GM18508 (cell line): Measurements from ENCODE around the gene TRIM33.
A peak's percentile ranks its signal among the peaks of the same experiment; 100 is the strongest.
"Not testable (repeated sequence)": the region's sequence is repeated elsewhere in the genome, so short reads cannot be mapped to it uniquely, and the experiment has no call there.

Experiments
- ATAC-seq: cut with Tn5 transposase; IDR thresholded peaks from one replicate; pipeline ENCODE4 v1.9.1; 2021; ENCODE audit warnings: moderate number of reproducible peaks; ENCODE audit not compliant: insufficient read depth, unreplicated experiment

The TRIM33 gene

GRCh38 chr1:114512595-114513280 is 1.7 kb upstream of the TRIM33 start:
- ATAC-seq = no peak

- peak; percentile 20 for ATAC-seq
Measured at GRCh38 chr1:114510274-114511031, 550 bp downstream of the TRIM33 start.

- no peak for ATAC-seq
Measured at GRCh38 chr1:114509596-114510273, 1.3 kb downstream of the TRIM33 start.

GRCh38 chr1:114508386-114508898 is 2.6 kb downstream of the TRIM33 start:
- no peak for ATAC-seq

GRCh38 chr1:114507513-114507912 is 3.5 kb downstream of the TRIM33 start:
- no peak for ATAC-seq

GRCh38 chr1:114505148-114505561 is 5.8 kb downstream of the TRIM33 start:
- no peak for ATAC-seq

GRCh38 chr1:114503916-114504422 is 7.0 kb downstream of the TRIM33 start:
- no peak for ATAC-seq

- ATAC-seq = no peak
Measured at GRCh38 chr1:114502080-114502479, 8.9 kb downstream of the TRIM33 start.

GRCh38 chr1:114499478-114499877 is 11.5 kb downstream of the TRIM33 start:
- no peak for ATAC-seq

GRCh38 chr1:114496089-114496488 is 14.9 kb downstream of the TRIM33 start:
- ATAC-seq = no peak

GRCh38 chr1:114495486-114495885 is 15.5 kb downstream of the TRIM33 start:
- no peak for ATAC-seq

- ATAC-seq = no peak
Measured at GRCh38 chr1:114492978-114493377, 18.0 kb downstream of the TRIM33 start.

GRCh38 chr1:114490274-114490693 is 20.7 kb downstream of the TRIM33 start:
- ATAC-seq = no peak

GRCh38 chr1:114488739-114489138 is 22.3 kb downstream of the TRIM33 start:
- no peak for ATAC-seq

- no peak for ATAC-seq
Measured at GRCh38 chr1:114485286-114485685, 25.7 kb downstream of the TRIM33 start.

GRCh38 chr1:114482585-114482984 is 28.4 kb downstream of the TRIM33 start:
- no peak for ATAC-seq

GRCh38 chr1:114479636-114480035 is 31.4 kb downstream of the TRIM33 start:
- ATAC-seq = not testable (repeated sequence)

GRCh38 chr1:114479134-114479533 is 31.9 kb downstream of the TRIM33 start:
- ATAC-seq = no peak

- ATAC-seq = no peak
Measured at GRCh38 chr1:114473796-114474195, 37.2 kb downstream of the TRIM33 start.

- ATAC-seq = no peak
Measured at GRCh38 chr1:114472408-114472807, 38.6 kb downstream of the TRIM33 start.

GRCh38 chr1:114470681-114471080 is 40.3 kb downstream of the TRIM33 start:
- no peak for ATAC-seq
